GM19324 (cell line): Measurements from ENCODE around the gene RBM33.

Experiments used
- ATAC-seq: cut with Tn5 transposase; IDR thresholded peaks from one replicate; pipeline ENCODE4 v1.9.1; 2021; ENCODE audit warnings: mild to moderate bottlenecking, moderate library complexity; ENCODE audit not compliant: unreplicated experiment, low FRiP score

Gene RBM33

DNA sequence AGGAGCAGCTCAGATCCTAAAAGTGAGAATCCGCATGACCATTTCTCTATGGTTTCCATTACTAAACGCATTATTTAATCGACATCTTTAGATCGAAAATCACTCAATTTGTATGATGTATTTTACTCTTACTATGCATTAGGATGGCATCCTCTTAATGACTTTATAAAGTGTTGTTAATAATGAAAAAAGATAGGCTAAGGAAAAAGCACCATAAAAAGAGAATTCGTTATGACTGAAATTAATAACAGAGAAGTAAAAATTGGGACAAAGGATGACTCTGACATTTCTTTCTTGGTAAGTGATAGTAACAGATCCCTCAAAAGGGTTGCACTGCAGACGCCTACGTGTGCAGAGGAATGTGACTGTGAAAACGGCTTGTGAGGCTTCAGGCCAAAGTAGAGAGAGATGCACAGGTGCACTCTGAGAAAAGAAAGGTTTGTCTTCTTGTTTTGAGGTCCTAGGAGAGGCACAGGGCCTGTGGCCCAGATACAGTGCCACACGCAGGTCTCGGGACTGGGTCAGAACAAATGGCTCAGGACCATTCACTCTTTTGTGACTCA is 23.0 kb upstream of the RBM33 start:
- no peak for ATAC-seq

DNA sequence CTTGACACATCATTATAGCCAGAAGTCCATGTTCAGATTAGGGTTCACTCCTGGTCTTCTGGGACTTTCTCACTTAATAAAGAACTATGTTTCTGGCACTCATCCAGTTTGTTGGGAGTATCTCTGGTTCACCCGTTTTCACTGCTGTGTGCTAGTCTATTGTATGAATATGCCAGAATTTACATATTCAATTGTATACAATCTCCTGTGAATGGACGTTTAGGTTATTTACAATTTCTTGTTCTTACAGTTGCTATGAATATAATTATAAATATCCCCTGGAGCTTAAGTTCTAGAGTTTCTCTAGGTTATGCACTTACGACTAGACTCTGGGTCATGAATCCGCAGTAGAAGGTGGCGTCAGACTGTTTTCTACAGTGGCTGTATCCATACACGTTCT is 20.0 kb upstream of the RBM33 start:
- ATAC-seq: no peak

GRCh38 chr7:155625557-155625956 is 18.9 kb upstream of the RBM33 start:
- no peak for ATAC-seq

- no peak for ATAC-seq
Measured at GRCh38 chr7:155629171-155629570, 15.3 kb upstream of the RBM33 start.

GRCh38 chr7:155631155-155631554 is 13.3 kb upstream of the RBM33 start:
- ATAC-seq: no peak

- ATAC-seq: no peak
Measured at GRCh38 chr7:155635817-155636216, 8.6 kb upstream of the RBM33 start.

DNA sequence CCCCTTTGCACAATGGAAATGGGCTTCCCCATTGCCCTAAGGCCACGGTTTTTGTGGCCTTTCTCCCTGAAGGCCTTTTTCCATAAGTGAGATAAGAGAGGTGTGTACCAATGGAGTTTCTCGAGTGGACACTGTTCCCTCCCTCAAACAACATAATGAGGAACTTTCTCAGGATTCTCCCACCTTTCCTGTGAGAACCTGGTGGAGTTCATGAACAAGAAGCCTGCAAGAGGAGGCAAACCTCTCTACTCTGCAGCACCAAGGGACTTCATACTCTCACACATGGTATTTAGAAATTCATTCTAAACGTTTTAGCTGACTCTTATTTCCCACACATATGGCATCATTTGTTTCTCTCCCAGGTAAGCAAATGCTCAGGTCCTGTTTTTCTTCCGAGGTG is 7.3 kb upstream of the RBM33 start:
- no peak for ATAC-seq

- no peak for ATAC-seq
Measured at GRCh38 chr7:155638366-155638765, 6.1 kb upstream of the RBM33 start.

GRCh38 chr7:155639958-155640520 is 4.4 kb upstream of the RBM33 start:
- ATAC-seq: no peak

DNA sequence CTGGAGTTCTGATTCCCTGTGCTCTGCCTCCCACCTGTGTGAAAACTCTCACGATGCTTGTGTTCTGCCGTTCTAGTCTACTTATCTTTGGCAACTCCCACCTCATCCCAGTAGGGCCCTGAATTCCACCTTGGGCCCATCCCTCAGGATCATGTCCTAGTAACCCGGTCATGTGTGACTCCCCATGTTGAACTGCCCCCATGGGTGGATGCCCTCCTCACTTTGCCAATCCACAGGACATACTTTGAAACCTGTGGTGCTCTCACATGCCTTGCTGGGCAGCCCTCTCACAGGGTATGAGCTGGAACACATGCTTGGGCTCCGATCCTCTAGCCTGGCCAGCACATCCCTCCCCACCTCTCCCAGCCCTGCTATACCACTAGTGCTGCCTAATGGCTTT is 3.8 kb upstream of the RBM33 start:
- no peak for ATAC-seq

GRCh38 chr7:155643804-155644177 is 670 bp upstream of the RBM33 start:
- ATAC-seq: no peak

DNA sequence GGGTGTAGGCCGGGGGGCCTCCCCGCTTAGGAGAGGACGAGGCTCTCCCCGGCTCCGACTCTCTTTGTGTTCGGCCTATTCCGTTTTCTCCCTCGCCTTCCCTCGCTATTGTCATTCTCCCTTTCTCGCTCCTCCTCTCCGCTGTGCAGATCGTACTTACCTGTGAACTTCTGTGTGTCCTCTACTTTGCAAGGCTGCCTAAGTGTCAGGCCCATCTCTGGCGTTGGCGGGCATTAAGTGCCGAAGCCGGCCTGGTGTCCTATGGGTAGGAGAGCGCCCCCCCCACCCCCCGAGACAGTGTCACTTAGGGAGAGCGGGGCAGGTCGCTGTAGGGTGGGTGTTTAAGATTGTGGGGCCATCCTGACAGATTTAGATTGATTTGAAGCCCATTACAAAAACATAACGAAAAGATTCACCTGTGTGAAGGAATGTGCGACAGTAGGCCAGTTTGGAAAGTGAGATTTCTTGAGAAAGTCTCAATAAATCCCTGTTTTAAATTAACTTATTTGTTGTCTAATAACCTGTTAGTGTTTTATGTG is 579 bp downstream of the RBM33 start:
- ATAC-seq: peak; percentile 21

DNA sequence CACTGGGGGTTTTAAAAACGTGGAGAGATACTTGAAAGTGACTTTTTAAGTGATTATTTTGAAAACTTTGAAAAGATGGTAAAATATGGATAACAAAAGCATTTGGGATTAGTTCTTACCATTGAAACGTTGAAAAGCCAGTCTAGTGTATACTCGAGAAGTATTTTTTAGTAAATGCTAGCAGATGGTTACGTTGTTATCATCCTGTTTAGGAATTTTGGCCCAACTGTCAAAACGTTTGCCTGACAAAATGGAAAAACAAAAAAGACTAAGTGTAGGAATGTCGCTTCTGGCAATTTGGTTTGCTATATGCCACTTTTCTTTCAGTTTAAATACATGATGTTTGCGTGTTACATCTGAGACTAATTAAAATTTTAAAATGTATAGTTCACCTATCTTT is 1.2 kb downstream of the RBM33 start:
- ATAC-seq: no peak

- ATAC-seq: no peak
Measured at GRCh38 chr7:155646669-155647068, 2.2 kb downstream of the RBM33 start.

GRCh38 chr7:155647302-155647701 is 2.8 kb downstream of the RBM33 start:
- ATAC-seq: no peak

DNA sequence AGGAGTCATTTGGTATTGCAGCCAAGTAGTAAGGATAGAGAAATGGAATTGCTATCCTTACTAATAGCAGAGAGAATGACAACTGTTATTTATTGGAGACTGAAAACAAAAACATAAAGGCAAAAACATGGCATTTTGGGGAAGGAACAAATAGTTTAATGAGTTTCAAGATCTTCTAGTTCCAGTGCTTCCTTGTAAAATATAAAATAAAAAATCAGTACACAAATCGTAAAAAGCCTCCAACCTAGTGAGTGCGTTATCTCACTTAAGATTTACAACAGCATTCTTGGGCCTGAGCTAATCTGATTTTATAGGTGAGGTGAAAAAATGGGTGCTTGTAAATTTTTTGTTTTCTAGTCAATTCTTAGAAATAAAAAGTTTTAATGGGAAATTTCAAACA is 3.3 kb downstream of the RBM33 start:
- no peak for ATAC-seq

- no peak for ATAC-seq
Measured at GRCh38 chr7:155648752-155649339, 4.4 kb downstream of the RBM33 start.

- no peak for ATAC-seq
Measured at GRCh38 chr7:155649588-155649987, 5.1 kb downstream of the RBM33 start.

- no peak for ATAC-seq
Measured at GRCh38 chr7:155652156-155653114, 8.0 kb downstream of the RBM33 start.

- no peak for ATAC-seq
Measured at GRCh38 chr7:155653803-155654202, 9.3 kb downstream of the RBM33 start.

GRCh38 chr7:155656891-155657290 is 12.4 kb downstream of the RBM33 start:
- ATAC-seq: no peak
